CD4-positive, alpha-beta T cell (primary cell): ENCODE measurements around the gene HINFP. TPM values are rescaled to one million over a fixed set of nuclear protein-coding genes. Genes with fewer than 3 reads are reported as not detected.

ENCODE experiments used
- ATAC-seq: fragments of 200-7000 bp; cut with Tn5 transposase; one replicate; pipeline ENCODE4 v1.10.0; 2022; ENCODE audit warnings: mild to moderate bottlenecking; ENCODE audit not compliant: poor library complexity
- CTCF ChIA-PET: fragments of 350-600 bp; sonication (Branson Sonifier 250); formaldehyde crosslinking; loops from one replicate; lab custom pipeline; 2021; ENCODE audit warnings: antibody characterized with exemption, inconsistent platforms; lab: Charles Lee
- POLR2A ChIA-PET: fragments of 350-600 bp; sonication (Branson Sonifier 250); formaldehyde crosslinking; loops from one replicate; lab custom pipeline; 2021; ENCODE audit warnings: antibody characterized with exemption, inconsistent platforms; lab: Charles Lee
- DNase-seq, 14 experiments: peaks; one replicate each; pipeline ENCODE4 v3.0.0-alpha.2; 2013 to 2020; ENCODE audit warnings: mixed read lengths in 2 of 14
- H3K27ac ChIP-seq, 2 donors: one replicate each; pipeline versions ENCODE4 v1.5.1 to v1.7.0; 2013; ENCODE audit warnings: low read length in 2 of 2, low read depth in 1 of 2, mild to moderate bottlenecking in 1 of 2
- H3K27me3 ChIP-seq, 2 experiments: 1 replicate in 1 of 2; 2 replicates in 1 of 2; pipeline versions ENCODE4 v1.6.1 to v1.7.0; 2013; ENCODE audit warnings: low read length in 2 of 2, control low read depth in 1 of 2, mild to moderate bottlenecking in 1 of 2, moderate library complexity in 1 of 2; ENCODE audit not compliant: insufficient read depth in 2 of 2, control insufficient read depth in 1 of 2
- H3K36me3 ChIP-seq: one replicate; pipeline ENCODE4 v1.6.1; 2013; ENCODE audit warnings: low read length, control low read depth; ENCODE audit not compliant: insufficient read depth
- H3K4me1 ChIP-seq: one replicate; pipeline ENCODE4 v1.6.1; 2013; ENCODE audit warnings: low read length, control low read depth; ENCODE audit not compliant: insufficient read depth
- H3K4me3 ChIP-seq: one replicate; pipeline ENCODE4 v1.5.1; 2013; ENCODE audit warnings: mild to moderate bottlenecking, low read length, moderate library complexity
- H3K9me3 ChIP-seq, 2 experiments: 1 replicate in 1 of 2; 2 replicates in 1 of 2; pipeline versions ENCODE4 v1.6.1 to v1.7.0; 2013; ENCODE audit warnings: low read length in 2 of 2, mild to moderate bottlenecking in 2 of 2, control low read depth in 1 of 2, moderate library complexity in 1 of 2; ENCODE audit not compliant: control insufficient read depth in 1 of 2, insufficient read depth in 1 of 2
- H3K27ac Mint-ChIP-seq: one replicate; pipeline ENCODE4 v1.8.0; 2020; ENCODE audit warnings: mixed read lengths
- H3K27me3 Mint-ChIP-seq: one replicate; pipeline ENCODE4 v1.8.0; 2021; ENCODE audit warnings: mixed read lengths
- H3K36me3 Mint-ChIP-seq: one replicate; pipeline ENCODE4 v1.8.0; 2021; ENCODE audit warnings: low read depth, mixed read lengths
- H3K4me1 Mint-ChIP-seq: one replicate; pipeline ENCODE4 v1.8.0; 2021; ENCODE audit warnings: low read depth, mixed read lengths
- H3K4me3 Mint-ChIP-seq: one replicate; pipeline ENCODE4 v1.8.0; 2020; ENCODE audit warnings: mild to moderate bottlenecking, mixed read lengths
- H3K9me3 Mint-ChIP-seq: one replicate; pipeline ENCODE4 v1.8.0; 2020; ENCODE audit warnings: mixed read lengths
- intact Hi-C, 2 experiments: fragments of 100-400 bp; cut with DNase I in 1 of 2; cut with micrococcal nuclease in 1 of 2; formaldehyde crosslinking; loops; one replicate each; pipeline versions ENCODE4 v1.15.1 to v1.9.0; 2023 to 2025; cut with DNase I, micrococcal nuclease
- total RNA-seq, 174 experiments: library from RNA in 2 of 174; stranded (reverse) in 2 of 174; gene quantifications; one replicate each; pipeline ENCODE4 v1.2.3 and lab custom pipeline; 2021 to 2026
- TF ChIP-seq, protein P1 (sequence below): fragments of 200-600 bp; IDR thresholded peaks from one replicate; pipeline ENCODE4 v1.8.0; 2022; ENCODE audit warnings: antibody characterized with exemption, mild to moderate bottlenecking

Gene HINFP
- total RNA-seq, 2 experiments from 2014 or later: 17.6 to 20.5 TPM

DNA sequence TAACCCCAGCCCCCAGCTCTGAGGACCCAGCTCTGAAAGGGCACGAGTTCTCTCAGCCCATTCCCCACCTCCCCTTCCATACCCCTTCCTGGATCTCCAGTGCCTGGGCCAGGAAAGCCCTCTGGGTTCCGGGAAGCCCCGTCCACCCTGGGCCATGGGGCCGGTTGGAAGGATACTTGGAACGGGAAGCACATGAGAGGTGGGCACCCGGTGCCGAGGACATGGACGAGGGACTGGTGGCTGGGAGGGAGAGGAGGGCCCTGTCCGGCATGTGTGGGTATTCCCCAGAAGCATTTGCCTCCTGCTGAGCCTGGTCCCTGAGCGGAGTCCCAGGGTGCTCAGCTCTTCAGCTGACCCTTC lies 5.2 kb upstream of the HINFP start:
- Mint-ChIP-seq H3K36me3 (peaks cover 45% of the 10 kb centered on the region), H3K27ac (peak overlapping the region; percentile 86), H3K9me3 (no peaks in the 10 kb centered on the region), H3K4me1 (peaks cover 35% of the 10 kb centered on the region), H3K27me3 (no peaks in the 10 kb centered on the region), H3K4me3 (peak overlapping the region; percentile 71)
- ATAC-seq (no peak), DNase-seq (no peak)
- POLR2A ChIA-PET: interaction anchor here (0.7 to 2.6 kb wide), 12 partner anchors 9 to 118 kb away, joined by 3 to 33 read pairs (median 4); partner anchors contain the start of genes ABCG4, C2CD2L, CBL and CENATAC
- CTCF ChIA-PET: interaction anchor here (0.6 to 1.1 kb wide), 2 partner anchors 9 to 21 kb away, joined by 3 read pairs; partner anchors contain the start of gene C2CD2L
- H3K9me3 ChIP-seq: no peaks in the 10 kb centered on the region
- no peaks in the 10 kb centered on the region for H3K27me3 ChIP-seq
- TF ChIP-seq, protein P1, sequence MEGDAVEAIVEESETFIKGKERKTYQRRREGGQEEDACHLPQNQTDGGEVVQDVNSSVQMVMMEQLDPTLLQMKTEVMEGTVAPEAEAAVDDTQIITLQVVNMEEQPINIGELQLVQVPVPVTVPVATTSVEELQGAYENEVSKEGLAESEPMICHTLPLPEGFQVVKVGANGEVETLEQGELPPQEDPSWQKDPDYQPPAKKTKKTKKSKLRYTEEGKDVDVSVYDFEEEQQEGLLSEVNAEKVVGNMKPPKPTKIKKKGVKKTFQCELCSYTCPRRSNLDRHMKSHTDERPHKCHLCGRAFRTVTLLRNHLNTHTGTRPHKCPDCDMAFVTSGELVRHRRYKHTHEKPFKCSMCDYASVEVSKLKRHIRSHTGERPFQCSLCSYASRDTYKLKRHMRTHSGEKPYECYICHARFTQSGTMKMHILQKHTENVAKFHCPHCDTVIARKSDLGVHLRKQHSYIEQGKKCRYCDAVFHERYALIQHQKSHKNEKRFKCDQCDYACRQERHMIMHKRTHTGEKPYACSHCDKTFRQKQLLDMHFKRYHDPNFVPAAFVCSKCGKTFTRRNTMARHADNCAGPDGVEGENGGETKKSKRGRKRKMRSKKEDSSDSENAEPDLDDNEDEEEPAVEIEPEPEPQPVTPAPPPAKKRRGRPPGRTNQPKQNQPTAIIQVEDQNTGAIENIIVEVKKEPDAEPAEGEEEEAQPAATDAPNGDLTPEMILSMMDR: no peak
- peaks cover 44% of the 10 kb centered on the region for H3K4me1 ChIP-seq
- H3K36me3 ChIP-seq: peaks cover 52% of the 10 kb centered on the region
- peak overlapping the region; percentile 48 for H3K4me3 ChIP-seq
- H3K27ac ChIP-seq: peak overlapping the region; percentile 59 to 80
- intact Hi-C loops: loop anchor here in 1 of 2 experiments (5.0 kb wide), 1 partner anchor 184 kb away; no protein-coding TSS in a partner anchor

DNA sequence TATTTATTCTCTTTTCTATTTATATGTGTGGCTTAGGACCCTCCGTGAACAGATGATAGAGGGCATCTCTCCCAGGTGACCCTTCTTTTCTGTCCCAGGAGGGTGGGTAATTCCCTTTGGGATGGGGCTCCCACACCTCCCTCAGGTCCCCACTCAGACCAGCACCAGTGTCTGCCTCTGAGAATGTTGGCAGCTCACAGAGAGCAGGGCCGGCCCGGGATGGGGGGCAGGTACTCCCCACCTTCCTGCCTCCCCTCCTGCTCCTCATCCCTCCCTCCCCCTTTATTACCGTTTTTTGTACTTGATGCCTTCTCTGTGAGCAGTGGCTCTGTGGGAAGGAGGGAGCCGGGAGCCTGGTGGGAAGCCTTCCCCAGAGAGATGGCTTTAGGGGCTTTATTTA lies 4.8 kb upstream of the HINFP start:
- POLR2A ChIA-PET: interaction anchor here (1.1 to 2.6 kb wide), 5 partner anchors 10 to 49 kb away, joined by 3 to 33 read pairs (median 20); partner anchors contain the start of genes C2CD2L, DPAGT1 and VPS11
- DNase-seq (no peak), ATAC-seq (no peak)
- Histone ChIP-seq H3K36me3 (peaks cover 49% of the 10 kb centered on the region), H3K27ac (peak overlapping the region; percentile 59 to 80), H3K4me1 (peaks cover 44% of the 10 kb centered on the region), H3K9me3 (no peaks in the 10 kb centered on the region), H3K27me3 (no peaks in the 10 kb centered on the region), H3K4me3 (no peak overlapping the region)
- H3K27me3 Mint-ChIP-seq: no peaks in the 10 kb centered on the region
- no peaks in the 10 kb centered on the region for H3K9me3 Mint-ChIP-seq
- TF ChIP-seq, protein P1: no peak
- H3K4me3 Mint-ChIP-seq: peak overlapping the region; percentile 71
- peaks cover 45% of the 10 kb centered on the region for H3K36me3 Mint-ChIP-seq
- CTCF ChIA-PET: no interaction called here
- H3K27ac Mint-ChIP-seq: peak overlapping the region; percentile 86
- intact Hi-C loops: loop anchor here in 1 of 2 experiments (5.0 kb wide), 1 partner anchor 184 kb away; no protein-coding TSS in a partner anchor
- peaks cover 37% of the 10 kb centered on the region for H3K4me1 Mint-ChIP-seq

DNA sequence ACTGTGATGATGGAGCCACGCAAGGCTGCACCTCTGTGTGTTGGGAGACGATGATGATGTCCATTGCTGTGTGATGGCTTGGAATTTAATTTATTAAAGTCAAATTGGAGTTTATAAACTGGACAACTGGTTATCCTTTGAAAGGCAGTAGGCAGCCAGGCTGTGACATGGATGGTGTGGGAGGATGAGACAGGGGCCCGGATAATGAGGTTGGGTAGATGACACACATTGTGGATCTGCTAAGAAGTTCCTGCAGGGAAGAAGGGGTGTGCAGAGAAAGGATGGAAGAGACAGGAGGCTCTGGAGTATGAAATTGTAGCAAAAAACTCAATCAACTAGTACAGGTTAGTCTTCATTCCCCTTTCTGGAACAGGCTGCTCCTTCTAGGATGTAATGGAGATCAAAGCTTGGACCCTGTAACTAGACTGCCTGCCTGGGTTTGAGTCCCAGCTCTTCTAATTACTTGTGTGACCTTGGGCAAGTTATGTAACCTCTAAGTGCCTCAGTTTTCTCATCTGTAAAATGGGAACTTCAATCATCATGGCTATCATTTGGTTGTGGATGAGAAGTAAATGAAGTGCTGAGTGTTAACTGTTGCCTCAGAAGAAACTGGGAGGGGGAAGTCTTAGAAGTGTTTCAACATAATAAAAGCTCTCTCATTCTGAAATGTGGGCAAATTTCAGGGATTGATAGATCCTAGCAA lies 4.2 kb upstream of the HINFP start:
- H3K36me3 ChIP-seq: peaks cover 43% of the 10 kb centered on the region
- intact Hi-C loops: loop anchor here in 1 of 2 experiments (5.0 kb wide), 1 partner anchor 185 kb away; no protein-coding TSS in a partner anchor
- H3K4me1 ChIP-seq: peaks cover 48% of the 10 kb centered on the region
- peak overlapping the region in 1 of 2 donors; percentile 80 for H3K27ac ChIP-seq
- CTCF ChIA-PET: interaction anchor here (2.2 kb wide), 1 partner anchor 15 kb away, joined by 4 read pairs; the partner anchor contains the start of gene DPAGT1
- H3K36me3 Mint-ChIP-seq: peaks cover 44% of the 10 kb centered on the region
- no peaks in the 10 kb centered on the region for H3K27me3 ChIP-seq
- no peak overlapping the region for H3K4me3 Mint-ChIP-seq
- peaks cover 38% of the 10 kb centered on the region for H3K4me1 Mint-ChIP-seq
- peak overlapping the region; percentile 86 for H3K27ac Mint-ChIP-seq
- POLR2A ChIA-PET: interaction anchor here (1.8 to 2.6 kb wide), 3 partner anchors 10 to 22 kb away, joined by 9 to 28 read pairs (median 20); partner anchors contain the start of genes C2CD2L and DPAGT1
- DNase-seq (no peak), ATAC-seq (no peak)
- no peak overlapping the region for H3K4me3 ChIP-seq
- TF ChIP-seq, protein P1: no peak
- H3K27me3 Mint-ChIP-seq: no peaks in the 10 kb centered on the region
- H3K9me3 ChIP-seq: no peaks in the 10 kb centered on the region
- no peaks in the 10 kb centered on the region for H3K9me3 Mint-ChIP-seq
